Body of pancreas (tissue), 4 donors: ENCODE results near the gene ADORA2A. TPM values are rescaled to one million over a fixed set of nuclear protein-coding genes. Genes with fewer than 3 reads are reported as not detected.

Experiments used
- ATAC-seq: fragments of 150-250 bp; one replicate; pipeline ENCODE4 v1.9.1; 2016
- DNase-seq, 4 donors: peaks; one replicate each; pipeline ENCODE4 v3.0.0-alpha.2; 2019
- H3K27ac ChIP-seq, 4 donors: fragments of 200-600 bp; sonication (generic); 1 replicate in 3 of 4; 2 replicates in 1 of 4; pipeline versions ENCODE4 v1.5.1 to v1.6.1; 2016 to 2019; ENCODE audit warnings: mild to moderate bottlenecking in 1 of 4, mixed read lengths in 1 of 4, moderate library complexity in 1 of 4
- H3K27me3 ChIP-seq, 2 donors: fragments of 200-600 bp; sonication (generic); one replicate each; pipeline ENCODE4 v1.6.0; 2016; ENCODE audit warnings: mild to moderate bottlenecking in 1 of 2
- H3K36me3 ChIP-seq, 2 donors: fragments of 200-600 bp; sonication (generic); replicated peaks in 1 of 2; 2 replicates each; pipeline ENCODE4 v1.5.1; 2016; ENCODE audit warnings: low read depth in 2 of 2; ENCODE audit not compliant: insufficient read depth in 1 of 2
- H3K4me1 ChIP-seq: fragments of 200-600 bp; sonication (generic); one replicate; pipeline ENCODE4 v1.6.0; 2016
- H3K4me3 ChIP-seq, 2 donors: fragments of 200-600 bp; sonication (generic); 1 replicate in 1 of 2; 2 replicates in 1 of 2; pipeline ENCODE4 v1.5.1; 2016 to 2019
- H3K9me3 ChIP-seq, 3 donors: fragments of 200-600 bp; sonication (generic); 1 replicate in 2 of 3; 2 replicates in 1 of 3; pipeline ENCODE4 v1.5.1; 2016
- POLR2A ChIP-seq, 3 donors: fragments of 450-650 bp; IDR thresholded peaks; one replicate each; pipeline ENCODE4 v1.6.1; 2016; ENCODE audit warnings: antibody characterized with exemption in 3 of 3, mild to moderate bottlenecking in 2 of 3
- WGBS, 2 donors: methylation state at CpG; one replicate each; pipeline ENCODE4 v1.1.5; 2017; 5-methylcytosine and 5-hydroxymethylcytosine counted together
- intact Hi-C: fragments of 100-400 bp; cut with DNase I; formaldehyde crosslinking; loops from one replicate; pipeline ENCODE4 v1.15.1; 2023
- total RNA-seq, 2 donors: library from RNA; depleted of rRNA; stranded (reverse); fragments of >200 nt; gene quantifications; one replicate each; pipeline ENCODE4 v1.1.0, GENCODE V29; 2016
- TF ChIP-seq, protein P1 (sequence below), 7 experiments: fragments of 450-650 bp in 4 of 7; fragments of 200-600 bp in 3 of 7; sonication (generic) in 3 of 7; IDR thresholded peaks; one replicate each; pipeline ENCODE4 v1.5.1; 2016 to 2019; ENCODE audit warnings: antibody characterized with exemption in 7 of 7

ADORA2A gene
- total RNA-seq, 2 donors from 2014 or later, result 2.1 to 19.4 TPM

DNA sequence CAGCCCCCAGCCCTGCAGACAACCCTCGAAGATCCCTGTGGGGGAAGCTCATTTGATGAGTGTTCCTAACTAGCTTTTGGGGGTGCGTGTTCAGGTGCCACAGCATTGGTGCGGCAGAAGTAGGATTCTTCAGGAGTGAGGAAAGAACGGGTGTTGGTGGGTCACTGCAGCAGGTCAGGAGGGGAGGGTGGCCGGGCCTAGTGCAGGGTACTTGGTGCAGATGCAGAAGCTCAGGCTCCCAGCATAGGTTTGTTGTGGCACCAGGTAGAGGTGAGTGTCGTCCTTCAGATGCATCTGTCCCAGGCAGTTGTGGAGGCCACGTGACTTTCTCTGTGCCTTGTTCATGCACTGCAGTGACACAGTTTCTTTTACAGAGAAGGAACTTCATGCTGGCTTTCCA, 15.1 kb upstream of the ADORA2A start:
- intact Hi-C loops, result no loop called here
- Histone ChIP-seq H3K27ac (no peak overlapping the region), H3K36me3 (peaks cover 0 to 7% of the 10 kb centered on the region in 2 donors), H3K27me3 (no peaks in the 10 kb centered on the region), H3K4me3 (no peak overlapping the region), H3K4me1 (no peaks in the 10 kb centered on the region), H3K9me3 (no peaks in the 10 kb centered on the region)
- ATAC-seq (no peak), DNase-seq (no peak)
- 86% methylated on average over 7 of the region's 7 CpGs for WGBS, 2 donors
- TF ChIP-seq POLR2A (IDR thresholded peaks at IDR 0.05), result no peak
- TF ChIP-seq, protein P1, sequence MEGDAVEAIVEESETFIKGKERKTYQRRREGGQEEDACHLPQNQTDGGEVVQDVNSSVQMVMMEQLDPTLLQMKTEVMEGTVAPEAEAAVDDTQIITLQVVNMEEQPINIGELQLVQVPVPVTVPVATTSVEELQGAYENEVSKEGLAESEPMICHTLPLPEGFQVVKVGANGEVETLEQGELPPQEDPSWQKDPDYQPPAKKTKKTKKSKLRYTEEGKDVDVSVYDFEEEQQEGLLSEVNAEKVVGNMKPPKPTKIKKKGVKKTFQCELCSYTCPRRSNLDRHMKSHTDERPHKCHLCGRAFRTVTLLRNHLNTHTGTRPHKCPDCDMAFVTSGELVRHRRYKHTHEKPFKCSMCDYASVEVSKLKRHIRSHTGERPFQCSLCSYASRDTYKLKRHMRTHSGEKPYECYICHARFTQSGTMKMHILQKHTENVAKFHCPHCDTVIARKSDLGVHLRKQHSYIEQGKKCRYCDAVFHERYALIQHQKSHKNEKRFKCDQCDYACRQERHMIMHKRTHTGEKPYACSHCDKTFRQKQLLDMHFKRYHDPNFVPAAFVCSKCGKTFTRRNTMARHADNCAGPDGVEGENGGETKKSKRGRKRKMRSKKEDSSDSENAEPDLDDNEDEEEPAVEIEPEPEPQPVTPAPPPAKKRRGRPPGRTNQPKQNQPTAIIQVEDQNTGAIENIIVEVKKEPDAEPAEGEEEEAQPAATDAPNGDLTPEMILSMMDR (IDR thresholded peaks at IDR 0.05), result no peak

DNA sequence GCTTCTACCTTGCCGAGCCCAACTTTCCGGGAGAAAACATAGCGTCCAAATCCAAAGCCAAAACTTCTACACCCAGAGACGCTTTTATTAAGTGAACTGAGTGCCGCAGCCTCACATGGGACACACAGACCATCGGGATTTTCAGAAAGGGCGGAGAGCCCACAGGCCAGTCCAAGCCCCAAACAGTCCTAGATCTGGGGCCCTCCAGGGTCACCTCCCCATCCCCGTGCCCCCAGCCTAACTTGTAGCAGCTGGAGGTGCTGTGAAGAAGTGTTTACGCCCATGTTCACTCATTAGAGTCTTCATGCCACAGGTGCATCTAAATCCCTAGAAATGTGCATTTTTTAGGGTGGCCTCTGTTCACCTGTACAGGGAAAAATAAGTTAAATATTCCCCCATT, 14.1 kb upstream of the ADORA2A start:
- DNase-seq (no peak), ATAC-seq (no peak)
- Histone ChIP-seq H3K27me3 (no peaks in the 10 kb centered on the region), H3K4me3 (no peak overlapping the region), H3K9me3 (no peaks in the 10 kb centered on the region), H3K4me1 (no peaks in the 10 kb centered on the region), H3K36me3 (peaks cover 0 to 7% of the 10 kb centered on the region in 2 donors), H3K27ac (no peak overlapping the region)
- intact Hi-C loops, result no loop called here
- WGBS, 2 donors, result 94 to 100% methylated on average over 9 of the region's 9 CpGs
- TF ChIP-seq, protein P1 (IDR thresholded peaks at IDR 0.05), result no peak
- TF ChIP-seq POLR2A (IDR thresholded peaks at IDR 0.05), result no peak

DNA sequence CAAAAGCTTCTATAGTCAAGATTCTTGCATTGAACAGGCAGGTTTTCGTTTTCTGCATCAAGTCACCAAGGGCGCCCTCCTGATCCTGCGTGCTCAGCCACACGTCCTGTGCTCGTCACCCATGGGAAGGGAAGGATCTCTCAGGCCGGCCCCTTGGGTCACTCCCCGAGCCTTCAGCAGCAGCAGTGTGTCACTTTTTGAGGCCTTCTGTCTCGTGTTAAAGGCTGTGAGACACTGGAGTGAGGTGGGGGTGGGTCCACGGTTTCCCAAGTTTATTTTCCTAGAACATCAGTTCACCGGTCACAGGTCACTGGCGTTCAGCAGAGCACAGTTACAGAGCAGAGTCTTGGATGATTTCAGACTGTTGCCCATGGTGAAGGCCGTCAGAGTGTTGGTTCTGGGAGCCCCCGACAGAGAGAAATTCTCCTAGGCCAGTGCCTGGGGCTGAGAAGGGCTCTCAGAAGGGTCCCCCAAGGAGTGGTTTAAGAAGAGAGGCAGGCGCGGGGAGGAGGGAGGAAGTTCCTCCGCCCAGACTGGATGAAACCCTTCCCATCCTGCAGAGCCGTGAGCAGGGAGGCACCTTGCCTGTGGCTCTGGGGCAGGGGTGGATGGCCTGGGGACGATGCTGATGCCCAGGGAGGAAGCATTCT, 13.5 kb upstream of the ADORA2A start:
- WGBS, 2 donors, result 89 to 90% methylated on average over 16 to 18 of the region's 18 CpGs

DNA sequence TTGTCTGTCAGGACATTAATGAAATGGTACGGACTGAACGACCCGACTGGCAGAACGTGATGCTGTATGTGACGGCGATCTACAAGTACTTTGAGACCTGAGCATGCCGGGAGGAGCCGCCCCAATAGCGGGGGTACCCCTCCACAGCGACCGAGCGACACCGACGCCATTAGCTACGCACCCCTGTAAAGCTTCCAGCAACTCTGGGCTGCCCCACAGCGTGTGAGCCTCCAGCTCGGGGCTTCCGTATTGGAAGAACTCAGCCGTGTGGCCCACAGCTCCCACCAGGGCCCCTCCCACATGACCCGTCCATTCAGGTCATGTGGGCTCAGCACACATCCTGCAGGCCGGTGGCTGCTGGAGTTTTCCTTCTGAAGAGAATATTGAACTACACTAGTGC, 12.9 kb upstream of the ADORA2A start:
- 88 to 93% methylated on average over 19 to 21 of the region's 21 CpGs for WGBS, 2 donors
- Histone ChIP-seq H3K36me3 (peaks cover 0 to 7% of the 10 kb centered on the region in 2 donors), H3K27me3 (no peaks in the 10 kb centered on the region), H3K4me3 (no peak overlapping the region), H3K27ac (no peak overlapping the region), H3K9me3 (no peaks in the 10 kb centered on the region), H3K4me1 (no peaks in the 10 kb centered on the region)
- intact Hi-C loops, result no loop called here
- TF ChIP-seq POLR2A (IDR thresholded peaks at IDR 0.05), result no peak
- TF ChIP-seq, protein P1 (IDR thresholded peaks at IDR 0.05), result no peak
- ATAC-seq (no peak), DNase-seq (no peak)

More for the DNA sequence above, 13.5 kb upstream of the ADORA2A start:
- no peaks in the 10 kb centered on the region for H3K9me3 ChIP-seq
- peaks cover 0 to 7% of the 10 kb centered on the region in 2 donors for H3K36me3 ChIP-seq
- ATAC-seq (no peak), DNase-seq (no peak)
- TF ChIP-seq POLR2A (IDR thresholded peaks at IDR 0.05), result no peak
- TF ChIP-seq, protein P1 (IDR thresholded peaks at IDR 0.05), result no peak
- intact Hi-C loops, result no loop called here
- no peaks in the 10 kb centered on the region for H3K27me3 ChIP-seq
- no peaks in the 10 kb centered on the region for H3K4me1 ChIP-seq
- H3K4me3 ChIP-seq, result no peak overlapping the region
- H3K27ac ChIP-seq, result no peak overlapping the region
